Measurements from ENCODE around the gene RRBP1.

RRBP1 gene

GRCh38 chr20:17641520-17641964 lies 40.5 kb downstream of the RRBP1 start:
- Histone ChIP-seq H3K27me3 (ENCODE audit: control insufficient read depth, insufficient read depth, low read length) (no peaks in the 10 kb centered on the region), H3K36me3 (ENCODE audit: control insufficient read depth, insufficient read depth, low read length) (peaks cover 11% of the 10 kb centered on the region; the same call in 1 of the 2 replicates), H3K4me3 (ENCODE audit: low read length) (no peak overlapping the region), H3K4me1 (ENCODE audit: control insufficient read depth, insufficient read depth, low read length) (peaks cover 1% of the 10 kb centered on the region; the same call in 1 of the 2 replicates), H3K9me3 (ENCODE audit: control insufficient read depth, insufficient read depth, low read length) (no peaks in the 10 kb centered on the region), H3K27ac (ENCODE audit: low read length) (no peak overlapping the region)
- WGBS (ENCODE audit: insufficient coverage, insufficient read length) = no CpG with 5 or more reads among the region's 18 CpGs
- no peak for DNase-seq (ENCODE audit: low read depth, low spot score)

- Histone ChIP-seq H3K27me3 (ENCODE audit: control insufficient read depth, insufficient read depth, low read length) (no peaks in the 10 kb centered on the region), H3K36me3 (ENCODE audit: control insufficient read depth, insufficient read depth, low read length) (peaks cover 14% of the 10 kb centered on the region; the same call in 1 of the 2 replicates), H3K9me3 (ENCODE audit: control insufficient read depth, insufficient read depth, low read length) (no peaks in the 10 kb centered on the region), H3K4me1 (ENCODE audit: control insufficient read depth, insufficient read depth, low read length) (peaks cover 1% of the 10 kb centered on the region; the same call in 1 of the 2 replicates), H3K4me3 (ENCODE audit: low read length) (no peak overlapping the region), H3K27ac (ENCODE audit: low read length) (no peak overlapping the region)
- DNase-seq (ENCODE audit: low read depth, low spot score) = no peak
- no CpG with 5 or more reads among the region's 14 CpGs for WGBS (ENCODE audit: insufficient coverage, insufficient read length)
Measured at GRCh38 chr20:17640875-17641378, 41.1 kb downstream of the RRBP1 start.

GRCh38 chr20:17640146-17640874 lies 41.7 kb downstream of the RRBP1 start:
- Histone ChIP-seq H3K9me3 (ENCODE audit: control insufficient read depth, insufficient read depth, low read length) (no peaks in the 10 kb centered on the region), H3K36me3 (ENCODE audit: control insufficient read depth, insufficient read depth, low read length) (peaks cover 17% of the 10 kb centered on the region), H3K4me1 (ENCODE audit: control insufficient read depth, insufficient read depth, low read length) (peaks cover 1% of the 10 kb centered on the region; the same call in 1 of the 2 replicates), H3K27ac (ENCODE audit: low read length) (no peak overlapping the region), H3K27me3 (ENCODE audit: control insufficient read depth, insufficient read depth, low read length) (no peaks in the 10 kb centered on the region), H3K4me3 (ENCODE audit: low read length) (no peak overlapping the region)
- no CpG with 5 or more reads among the region's 12 CpGs for WGBS (ENCODE audit: insufficient coverage, insufficient read length)
- DNase-seq (ENCODE audit: low read depth, low spot score) = no peak

GRCh38 chr20:17638835-17639407 lies 43.1 kb downstream of the RRBP1 start:
- no peak overlapping the region for H3K27ac ChIP-seq (ENCODE audit: low read length)
- H3K4me3 ChIP-seq (ENCODE audit: low read length) = no peak overlapping the region
- WGBS (ENCODE audit: insufficient coverage, insufficient read length) = no CpG with 5 or more reads among the region's 6 CpGs
- H3K36me3 ChIP-seq (ENCODE audit: control insufficient read depth, insufficient read depth, low read length) = peaks cover 23% of the 10 kb centered on the region
- no peaks in the 10 kb centered on the region for H3K27me3 ChIP-seq (ENCODE audit: control insufficient read depth, insufficient read depth, low read length)
- DNase-seq (ENCODE audit: low read depth, low spot score) = no peak
- no peaks in the 10 kb centered on the region for H3K9me3 ChIP-seq (ENCODE audit: control insufficient read depth, insufficient read depth, low read length)
- H3K4me1 ChIP-seq (ENCODE audit: control insufficient read depth, insufficient read depth, low read length) = 0 out of 2 replicates have a peak, but pooled peaks cover 1% of the 10 kb centered on the region

GRCh38 chr20:17637985-17638640 lies 43.9 kb downstream of the RRBP1 start:
- Histone ChIP-seq H3K36me3 (ENCODE audit: control insufficient read depth, insufficient read depth, low read length) (peaks cover 31% of the 10 kb centered on the region), H3K4me1 (ENCODE audit: control insufficient read depth, insufficient read depth, low read length) (0 out of 2 replicates have a peak, but pooled peaks cover 1% of the 10 kb centered on the region), H3K9me3 (ENCODE audit: control insufficient read depth, insufficient read depth, low read length) (no peaks in the 10 kb centered on the region), H3K27me3 (ENCODE audit: control insufficient read depth, insufficient read depth, low read length) (no peaks in the 10 kb centered on the region), H3K4me3 (ENCODE audit: low read length) (no peak overlapping the region), H3K27ac (ENCODE audit: low read length) (no peak overlapping the region)
- no peak for DNase-seq (ENCODE audit: low read depth, low spot score)
- WGBS (ENCODE audit: insufficient coverage, insufficient read length) = no CpG with 5 or more reads among the region's 13 CpGs

GRCh38 chr20:17637413-17637780 lies 44.6 kb downstream of the RRBP1 start:
- no peaks in the 10 kb centered on the region for H3K27me3 ChIP-seq (ENCODE audit: control insufficient read depth, insufficient read depth, low read length)
- H3K36me3 ChIP-seq (ENCODE audit: control insufficient read depth, insufficient read depth, low read length) = peaks cover 35% of the 10 kb centered on the region
- H3K9me3 ChIP-seq (ENCODE audit: control insufficient read depth, insufficient read depth, low read length) = no peaks in the 10 kb centered on the region
- 0 out of 2 replicates have a peak, but pooled peaks cover 1% of the 10 kb centered on the region for H3K4me1 ChIP-seq (ENCODE audit: control insufficient read depth, insufficient read depth, low read length)
- no peak overlapping the region for H3K4me3 ChIP-seq (ENCODE audit: low read length)
- DNase-seq (ENCODE audit: low read depth, low spot score) = no peak
- WGBS (ENCODE audit: insufficient coverage, insufficient read length) = no CpG with 5 or more reads among the region's 4 CpGs
- H3K27ac ChIP-seq (ENCODE audit: low read length) = no peak overlapping the region

- peaks cover 33% of the 10 kb centered on the region for H3K36me3 ChIP-seq (ENCODE audit: control insufficient read depth, insufficient read depth, low read length)
- 0 out of 2 replicates have a peak, but pooled peaks cover 1% of the 10 kb centered on the region for H3K4me1 ChIP-seq (ENCODE audit: control insufficient read depth, insufficient read depth, low read length)
- no peak for DNase-seq (ENCODE audit: low read depth, low spot score)
Measured at GRCh38 chr20:17636523-17637412, 45.3 kb downstream of the RRBP1 start.

GRCh38 chr20:17635332-17636244 lies 46.5 kb downstream of the RRBP1 start:
- Histone ChIP-seq H3K36me3 (ENCODE audit: control insufficient read depth, insufficient read depth, low read length) (peaks cover 30% of the 10 kb centered on the region), H3K27ac (ENCODE audit: low read length) (no peak overlapping the region)

More at GRCh38 chr20:17636523-17637412, 45.3 kb downstream of the RRBP1 start:
- Histone ChIP-seq H3K9me3 (ENCODE audit: control insufficient read depth, insufficient read depth, low read length) (no peaks in the 10 kb centered on the region), H3K27me3 (ENCODE audit: control insufficient read depth, insufficient read depth, low read length) (no peaks in the 10 kb centered on the region), H3K4me3 (ENCODE audit: low read length) (no peak overlapping the region), H3K27ac (ENCODE audit: low read length) (no peak overlapping the region)
- no CpG with 5 or more reads among the region's 24 CpGs for WGBS (ENCODE audit: insufficient coverage, insufficient read length)

GRCh38 chr20:17634661-17635331 lies 47.2 kb downstream of the RRBP1 start:
- no peaks in the 10 kb centered on the region for H3K9me3 ChIP-seq (ENCODE audit: control insufficient read depth, insufficient read depth, low read length)
- no peak overlapping the region for H3K4me3 ChIP-seq (ENCODE audit: low read length)
- H3K36me3 ChIP-seq (ENCODE audit: control insufficient read depth, insufficient read depth, low read length) = peaks cover 32% of the 10 kb centered on the region
- H3K27ac ChIP-seq (ENCODE audit: low read length) = no peak overlapping the region
- H3K4me1 ChIP-seq (ENCODE audit: control insufficient read depth, insufficient read depth, low read length) = 0 out of 2 replicates have a peak, but pooled peaks cover 1% of the 10 kb centered on the region
- WGBS (ENCODE audit: insufficient coverage, insufficient read length) = no CpG with 5 or more reads among the region's 13 CpGs
- DNase-seq (ENCODE audit: low read depth, low spot score) = no peak
- H3K27me3 ChIP-seq (ENCODE audit: control insufficient read depth, insufficient read depth, low read length) = no peaks in the 10 kb centered on the region

More at GRCh38 chr20:17635332-17636244, 46.5 kb downstream of the RRBP1 start:
- Histone ChIP-seq H3K4me3 (ENCODE audit: low read length) (no peak overlapping the region), H3K27me3 (ENCODE audit: control insufficient read depth, insufficient read depth, low read length) (no peaks in the 10 kb centered on the region), H3K9me3 (ENCODE audit: control insufficient read depth, insufficient read depth, low read length) (no peaks in the 10 kb centered on the region), H3K4me1 (ENCODE audit: control insufficient read depth, insufficient read depth, low read length) (0 out of 2 replicates have a peak, but pooled peaks cover 1% of the 10 kb centered on the region)
- no CpG with 5 or more reads among the region's 25 CpGs for WGBS (ENCODE audit: insufficient coverage, insufficient read length)
- no peak for DNase-seq (ENCODE audit: low read depth, low spot score)
